Measurements from ENCODE around the gene UTP11. TPM values are rescaled to one million over a fixed set of nuclear protein-coding genes. Genes with fewer than 3 reads are reported as not detected.

Gene UTP11
- total and polyA plus RNA-seq, 11 donors, result 30.7 to 51.6 (median 36.5) TPM

DNA sequence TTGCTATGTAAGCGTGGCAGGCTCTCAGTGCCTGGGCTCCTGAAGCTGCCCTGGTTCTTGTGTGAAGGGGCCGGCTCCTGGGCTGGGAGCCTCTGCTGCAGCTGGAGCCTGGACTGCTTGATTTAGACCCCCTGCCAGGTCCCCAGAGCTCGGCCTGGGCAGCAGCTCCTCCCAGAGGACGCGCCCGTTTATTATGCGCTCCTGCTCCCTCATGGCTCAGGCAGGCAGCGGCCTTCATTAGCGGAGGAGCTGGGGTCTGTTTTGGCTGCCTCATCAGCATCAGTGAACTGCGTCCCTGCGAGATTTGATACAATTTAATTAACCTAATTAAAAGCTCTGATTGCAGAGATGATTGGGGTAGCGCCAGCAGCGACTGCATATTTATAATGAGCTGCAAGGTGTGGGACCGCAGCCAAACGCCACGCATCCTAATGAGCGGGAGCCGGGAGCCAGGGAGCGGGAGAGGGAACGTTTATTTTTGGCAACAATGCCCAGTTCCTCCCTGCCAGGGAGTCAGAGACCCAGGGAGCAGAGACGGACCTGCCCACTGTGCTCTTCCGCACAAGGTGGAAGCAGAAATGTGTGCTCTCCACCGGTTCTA lies 16.6 kb downstream of the UTP11 start:
- Histone ChIP-seq H3K4me1 (peaks cover 0 to 37% (median 21%) of the 10 kb centered on the region in 12 donors), H3K9me3 (no peaks in the 10 kb centered on the region), H3K27me3 (no peaks in the 10 kb centered on the region), H3K27ac (peak overlapping the region in 10 of 12 donors; percentile 2 to 73 (median 56)), H3K4me3 (no peak overlapping the region), H3K36me3 (peaks cover 0 to 28% (median 20%) of the 10 kb centered on the region in 9 donors)
- no peak for TF ChIP-seq POLR2A (IDR thresholded peaks at IDR 0.05)
- TF ChIP-seq, protein P1, sequence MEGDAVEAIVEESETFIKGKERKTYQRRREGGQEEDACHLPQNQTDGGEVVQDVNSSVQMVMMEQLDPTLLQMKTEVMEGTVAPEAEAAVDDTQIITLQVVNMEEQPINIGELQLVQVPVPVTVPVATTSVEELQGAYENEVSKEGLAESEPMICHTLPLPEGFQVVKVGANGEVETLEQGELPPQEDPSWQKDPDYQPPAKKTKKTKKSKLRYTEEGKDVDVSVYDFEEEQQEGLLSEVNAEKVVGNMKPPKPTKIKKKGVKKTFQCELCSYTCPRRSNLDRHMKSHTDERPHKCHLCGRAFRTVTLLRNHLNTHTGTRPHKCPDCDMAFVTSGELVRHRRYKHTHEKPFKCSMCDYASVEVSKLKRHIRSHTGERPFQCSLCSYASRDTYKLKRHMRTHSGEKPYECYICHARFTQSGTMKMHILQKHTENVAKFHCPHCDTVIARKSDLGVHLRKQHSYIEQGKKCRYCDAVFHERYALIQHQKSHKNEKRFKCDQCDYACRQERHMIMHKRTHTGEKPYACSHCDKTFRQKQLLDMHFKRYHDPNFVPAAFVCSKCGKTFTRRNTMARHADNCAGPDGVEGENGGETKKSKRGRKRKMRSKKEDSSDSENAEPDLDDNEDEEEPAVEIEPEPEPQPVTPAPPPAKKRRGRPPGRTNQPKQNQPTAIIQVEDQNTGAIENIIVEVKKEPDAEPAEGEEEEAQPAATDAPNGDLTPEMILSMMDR (IDR thresholded peaks at IDR 0.05), result peak in 1 of 12 donors; percentile 8
- peak in 2 of 5 donors; percentile 44 to 59 for DNase-seq
- intact Hi-C loops (cut with DNase I), result loop anchor here in 8 of 10 donors (1.0 to 10.0 kb wide), 7 partner anchors 39 to 808 kb away; partner anchors contain the start of gene SF3A3 (in 1 of the 8)
- WGBS, 4 donors, result 13 to 27% (median 21%) methylated on average over 18 to 23 of the region's 23 CpGs
- peak; percentile 25 to 57 (median 44) for ATAC-seq

DNA sequence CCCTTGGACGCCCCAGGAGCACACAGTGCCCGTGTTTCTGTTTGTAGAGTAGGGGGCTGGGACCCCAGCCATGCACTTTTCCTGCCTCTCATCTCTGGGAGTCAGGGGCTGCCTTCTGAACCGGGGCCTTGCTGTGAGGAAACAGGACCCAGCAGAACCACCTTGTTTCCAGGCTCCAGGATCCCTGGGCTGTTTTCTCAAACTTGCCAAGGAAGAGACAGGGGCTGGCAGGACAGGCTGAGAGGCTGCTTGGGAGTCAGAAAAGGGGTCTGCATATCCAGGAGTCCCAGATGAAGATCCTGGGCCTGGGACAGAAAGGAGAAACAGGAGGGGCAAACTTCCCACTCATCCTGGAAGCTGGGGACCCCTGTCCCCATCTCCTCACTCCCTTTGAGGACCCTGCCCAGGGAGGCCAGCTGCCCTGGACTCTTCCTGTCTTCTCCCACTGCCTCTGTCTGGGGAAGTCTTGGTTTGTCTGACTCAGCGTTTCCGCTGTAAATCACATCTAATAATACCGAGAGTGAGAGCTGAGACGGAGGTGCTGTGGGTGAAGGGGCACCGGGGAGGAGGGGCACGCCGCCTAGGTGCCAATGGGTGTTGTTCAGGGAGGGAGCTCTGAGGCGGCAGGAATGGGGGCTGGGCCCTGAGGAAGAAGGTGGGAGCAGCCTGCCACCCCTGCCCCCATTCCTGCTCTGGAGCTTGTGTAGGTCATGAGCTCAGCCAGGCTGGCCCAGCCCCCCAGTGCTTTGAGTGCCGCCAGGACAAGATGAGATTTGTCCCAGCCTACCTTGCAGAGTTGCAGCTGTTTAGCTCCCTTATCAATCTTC lies 17.4 kb downstream of the UTP11 start:
- WGBS, 4 donors, result 11 to 21% (median 17%) methylated on average over 11 to 12 of the region's 12 CpGs
- H3K9me3 ChIP-seq, result no peaks in the 10 kb centered on the region
- no peak for TF ChIP-seq POLR2A (IDR thresholded peaks at IDR 0.05)
- TF ChIP-seq, protein P1 (IDR thresholded peaks at IDR 0.05), result no peak
- DNase-seq (peak in 2 of 5 donors; percentile 36 to 71), ATAC-seq (peak; percentile 48 to 79 (median 66))
- H3K4me1 ChIP-seq, result peaks cover 0 to 37% (median 21%) of the 10 kb centered on the region in 12 donors
- peak overlapping the region in 1 of 12 donors; percentile 26 for H3K4me3 ChIP-seq
- H3K27ac ChIP-seq, result peak overlapping the region in 10 of 12 donors; percentile 2 to 73 (median 56)
- intact Hi-C loops (cut with DNase I), result loop anchor here in 8 of 10 donors (1.0 to 10.0 kb wide), 7 partner anchors 40 to 807 kb away; partner anchors contain the start of gene SF3A3 (in 1 of the 8)
- H3K36me3 ChIP-seq, result peaks cover 0 to 22% (median 15%) of the 10 kb centered on the region in 9 donors
- H3K27me3 ChIP-seq, result no peaks in the 10 kb centered on the region

DNA sequence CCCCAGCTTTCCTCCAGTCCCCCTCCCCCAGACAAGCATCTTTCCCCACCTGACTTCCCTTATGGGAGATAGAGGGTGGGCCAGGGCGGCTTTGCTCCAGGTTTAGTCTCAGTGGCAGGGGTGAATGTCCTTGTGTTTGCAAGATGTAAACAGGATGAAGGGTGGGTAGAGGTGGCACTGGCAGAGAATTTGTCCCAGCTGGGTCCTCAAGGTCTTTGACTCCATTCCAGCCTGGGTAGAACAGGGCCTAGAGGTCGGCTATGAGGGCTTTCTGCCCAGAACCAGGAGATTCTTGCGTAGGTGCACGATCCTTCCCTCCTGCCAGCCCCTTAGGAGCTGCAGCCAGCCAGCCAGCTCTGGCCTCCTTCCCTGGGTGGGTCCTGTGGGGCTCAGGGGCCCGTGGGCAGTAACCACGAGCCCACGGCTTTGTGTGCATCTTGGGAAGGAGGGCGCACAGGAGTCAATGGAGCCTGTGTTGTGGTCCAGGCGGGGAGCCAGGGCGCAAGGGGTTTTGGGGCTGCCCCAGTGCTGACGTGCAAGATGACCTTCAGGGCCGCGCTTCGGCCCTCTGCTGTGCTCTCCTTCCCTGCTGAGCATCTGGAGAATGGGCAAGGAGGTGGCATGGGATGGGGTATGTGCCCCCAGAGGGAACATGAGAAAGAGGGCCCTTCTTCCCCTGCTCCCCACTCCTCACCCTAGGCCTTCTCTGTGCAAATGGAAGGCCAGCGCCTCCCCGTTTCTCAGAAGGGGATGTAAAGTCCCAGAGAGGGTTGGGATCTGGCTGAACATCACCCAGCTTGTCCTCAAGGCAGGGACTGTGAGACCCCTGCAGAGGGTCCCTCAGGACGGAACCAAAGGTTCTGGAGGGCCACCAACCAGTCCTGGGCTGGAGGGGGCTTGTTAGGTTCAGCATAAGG lies 18.3 kb downstream of the UTP11 start:
- intact Hi-C loops (cut with DNase I), result no loop called here
- Histone ChIP-seq H3K4me1 (peaks cover 0 to 37% (median 21%) of the 10 kb centered on the region in 12 donors), H3K27ac (peak overlapping the region in 6 of 12 donors; percentile 49 to 73 (median 66)), H3K36me3 (peaks cover 0 to 12% (median 5%) of the 10 kb centered on the region in 9 donors), H3K9me3 (no peaks in the 10 kb centered on the region), H3K27me3 (no peaks in the 10 kb centered on the region), H3K4me3 (no peak overlapping the region)
- no peak for DNase-seq
- TF ChIP-seq POLR2A (IDR thresholded peaks at IDR 0.05), result no peak
- TF ChIP-seq, protein P1 (IDR thresholded peaks at IDR 0.05), result no peak
- WGBS, 4 donors, result 68 to 80% (median 75%) methylated on average over 12 to 17 of the region's 17 CpGs
- peak in 3 of 4 donors; percentile 1 to 25 (median 24) for ATAC-seq

Measured in heart left ventricle (tissue), 16 donors.